ENCODE data around the gene PARP15.

The PARP15 gene

DNA sequence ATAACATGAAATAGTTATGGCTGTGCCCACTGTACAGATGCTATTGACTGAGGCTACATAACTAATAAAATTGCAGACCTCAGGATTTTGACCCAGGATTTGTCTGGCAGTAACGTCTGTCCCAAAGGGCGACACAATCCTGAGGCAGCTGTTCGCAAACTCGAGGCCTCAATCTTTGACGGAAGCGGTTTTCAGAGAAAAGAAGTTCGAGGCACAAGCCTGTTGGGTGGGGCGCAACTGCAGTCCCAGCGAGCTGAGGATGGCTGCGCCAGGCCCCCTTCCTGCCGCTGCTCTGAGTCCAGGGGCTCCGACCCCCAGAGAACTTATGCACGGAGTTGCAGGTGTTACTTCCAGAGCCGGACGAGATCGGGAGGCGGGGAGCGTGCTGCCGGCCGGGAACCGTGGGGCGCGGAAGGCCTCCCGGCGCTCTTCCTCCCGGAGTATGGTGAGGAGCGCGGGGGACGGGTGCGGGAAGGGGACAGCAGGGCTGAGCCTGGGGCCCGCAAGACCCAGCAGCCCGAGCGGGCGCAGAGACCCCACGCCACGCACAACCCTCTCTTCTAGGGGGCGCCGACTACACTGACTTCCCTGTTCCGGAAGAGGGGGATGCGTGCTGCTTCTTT, at the start of gene PARP15:
Gene PARP15 (plus strand): TSS at position 242 of the 623 bp plus-strand sequence. CDS start 18 bp downstream, at position 260.
- Histone ChIP-seq H3K9ac (ENCODE audit: low read depth, low read length) (peak within 1 kb of the TSS; percentile 44; the same call in 1 of the 2 replicates), H3K36me3 (ENCODE audit: insufficient read depth, low read length) (no peaks in the 10 kb centered on the region), H3K9me3 (ENCODE audit: control insufficient read depth, insufficient read depth, low read length) (peaks cover 7% of the 10 kb centered on the region), H3K4me1 (ENCODE audit: insufficient read depth, low read length) (peaks cover 8% of the 10 kb centered on the region)

- H3K4me1 ChIP-seq (ENCODE audit: insufficient read depth, low read length) = peaks cover 8% of the 10 kb centered on the region; the same call in 1 of the 2 replicates
- H3K9ac ChIP-seq (ENCODE audit: low read depth, low read length) = no peak overlapping the region
- no peaks in the 10 kb centered on the region; the same call in 1 of the 2 replicates for H3K36me3 ChIP-seq (ENCODE audit: insufficient read depth, low read length)
- H3K9me3 ChIP-seq (ENCODE audit: control insufficient read depth, insufficient read depth, low read length) = no peaks in the 10 kb centered on the region
Measured at GRCh38 chr3:122530164-122530563, 47.3 kb upstream of the PARP15 start.

DNA sequence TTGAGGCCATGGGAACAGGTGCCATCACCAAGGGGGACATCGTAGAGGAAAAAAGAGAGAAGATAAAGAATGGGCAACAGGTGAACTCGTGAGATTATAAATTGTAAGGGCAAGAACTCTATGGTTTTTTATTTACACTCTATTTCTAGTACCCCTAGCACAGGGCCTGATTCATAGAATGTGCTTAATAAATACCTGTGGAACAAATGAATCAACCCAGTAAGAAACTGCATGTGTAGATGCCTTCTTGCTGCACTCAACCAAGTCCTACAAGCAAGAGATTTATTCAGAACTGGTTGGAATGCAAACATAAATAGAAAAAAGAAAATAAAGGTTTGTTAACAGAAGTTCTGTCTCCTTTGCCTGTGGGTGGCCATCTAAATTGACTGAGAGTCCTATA, 44.0 kb upstream of the PARP15 start:
- Histone ChIP-seq H3K4me1 (ENCODE audit: insufficient read depth, low read length) (peaks cover 34% of the 10 kb centered on the region), H3K9ac (ENCODE audit: low read depth, low read length) (no peak overlapping the region), H3K36me3 (ENCODE audit: insufficient read depth, low read length) (no peaks in the 10 kb centered on the region; the same call in 1 of the 2 replicates), H3K9me3 (ENCODE audit: control insufficient read depth, insufficient read depth, low read length) (no peaks in the 10 kb centered on the region)

DNA sequence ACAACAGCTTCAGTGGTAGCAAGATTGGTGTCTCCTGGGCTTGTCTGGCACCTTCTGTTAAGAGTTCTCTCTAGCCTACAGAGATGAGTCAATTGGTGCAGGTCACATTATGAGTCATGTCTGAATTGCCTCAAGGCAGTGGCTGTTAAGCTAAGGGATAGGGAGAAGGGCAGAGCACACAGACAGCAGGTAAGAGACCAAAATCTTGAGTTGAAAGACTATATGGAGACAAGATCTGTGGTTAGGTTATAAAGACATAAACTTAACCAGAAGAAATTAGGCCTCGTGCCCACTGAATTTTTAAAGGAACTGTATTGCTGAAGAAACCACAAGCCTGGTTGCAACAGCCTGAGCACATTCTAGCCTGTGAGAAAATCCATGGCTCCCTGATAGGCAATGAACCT, 43.5 kb upstream of the PARP15 start:
- H3K9me3 ChIP-seq (ENCODE audit: control insufficient read depth, insufficient read depth, low read length) = no peaks in the 10 kb centered on the region
- H3K9ac ChIP-seq (ENCODE audit: low read depth, low read length) = no peak overlapping the region
- H3K4me1 ChIP-seq (ENCODE audit: insufficient read depth, low read length) = peaks cover 34% of the 10 kb centered on the region
- H3K36me3 ChIP-seq (ENCODE audit: insufficient read depth, low read length) = no peaks in the 10 kb centered on the region; the same call in 1 of the 2 replicates

GRCh38 chr3:122535964-122536631, 41.4 kb upstream of the PARP15 start:
- Histone ChIP-seq H3K9me3 (ENCODE audit: control insufficient read depth, insufficient read depth, low read length) (no peaks in the 10 kb centered on the region), H3K4me1 (ENCODE audit: insufficient read depth, low read length) (peaks cover 34% of the 10 kb centered on the region), H3K36me3 (ENCODE audit: insufficient read depth, low read length) (no peaks in the 10 kb centered on the region; the same call in 1 of the 2 replicates), H3K9ac (ENCODE audit: low read depth, low read length) (0 out of 2 replicates have a peak overlapping the region, but pooled peaks have one; percentile 1)

GRCh38 chr3:122536632-122537001, 40.8 kb upstream of the PARP15 start:
- Histone ChIP-seq H3K9me3 (ENCODE audit: control insufficient read depth, insufficient read depth, low read length) (no peaks in the 10 kb centered on the region), H3K4me1 (ENCODE audit: insufficient read depth, low read length) (peaks cover 34% of the 10 kb centered on the region), H3K9ac (ENCODE audit: low read depth, low read length) (0 out of 2 replicates have a peak overlapping the region, but pooled peaks have one; percentile 1), H3K36me3 (ENCODE audit: insufficient read depth, low read length) (no peaks in the 10 kb centered on the region; the same call in 1 of the 2 replicates)

- H3K9ac ChIP-seq (ENCODE audit: low read depth, low read length) = no peak overlapping the region
- H3K9me3 ChIP-seq (ENCODE audit: control insufficient read depth, insufficient read depth, low read length) = no peaks in the 10 kb centered on the region
- peaks cover 31% of the 10 kb centered on the region for H3K4me1 ChIP-seq (ENCODE audit: insufficient read depth, low read length)
- no peaks in the 10 kb centered on the region; the same call in 1 of the 2 replicates for H3K36me3 ChIP-seq (ENCODE audit: insufficient read depth, low read length)
Measured at GRCh38 chr3:122538956-122539490, 38.4 kb upstream of the PARP15 start.

GRCh38 chr3:122546151-122546550, 31.3 kb upstream of the PARP15 start:
- Histone ChIP-seq H3K9me3 (ENCODE audit: control insufficient read depth, insufficient read depth, low read length) (no peaks in the 10 kb centered on the region), H3K36me3 (ENCODE audit: insufficient read depth, low read length) (no peaks in the 10 kb centered on the region), H3K9ac (ENCODE audit: low read depth, low read length) (no peak overlapping the region), H3K4me1 (ENCODE audit: insufficient read depth, low read length) (no peaks in the 10 kb centered on the region)

- Histone ChIP-seq H3K36me3 (ENCODE audit: insufficient read depth, low read length) (no peaks in the 10 kb centered on the region), H3K9me3 (ENCODE audit: control insufficient read depth, insufficient read depth, low read length) (no peaks in the 10 kb centered on the region), H3K4me1 (ENCODE audit: insufficient read depth, low read length) (no peaks in the 10 kb centered on the region; the same call in 1 of the 2 replicates), H3K9ac (ENCODE audit: low read depth, low read length) (no peak overlapping the region)
Measured at GRCh38 chr3:122548076-122548475, 29.4 kb upstream of the PARP15 start.

- no peak overlapping the region for H3K9ac ChIP-seq (ENCODE audit: low read depth, low read length)
- no peaks in the 10 kb centered on the region; the same call in 1 of the 2 replicates for H3K4me1 ChIP-seq (ENCODE audit: insufficient read depth, low read length)
- H3K9me3 ChIP-seq (ENCODE audit: control insufficient read depth, insufficient read depth, low read length) = no peaks in the 10 kb centered on the region
- no peaks in the 10 kb centered on the region for H3K36me3 ChIP-seq (ENCODE audit: insufficient read depth, low read length)
Measured at GRCh38 chr3:122548619-122549018, 28.8 kb upstream of the PARP15 start.

- Histone ChIP-seq H3K36me3 (ENCODE audit: insufficient read depth, low read length) (no peaks in the 10 kb centered on the region), H3K9me3 (ENCODE audit: control insufficient read depth, insufficient read depth, low read length) (no peaks in the 10 kb centered on the region), H3K9ac (ENCODE audit: low read depth, low read length) (no peak overlapping the region), H3K4me1 (ENCODE audit: insufficient read depth, low read length) (peaks cover 8% of the 10 kb centered on the region)
Measured at GRCh38 chr3:122553171-122553570, 24.3 kb upstream of the PARP15 start.

- H3K9ac ChIP-seq (ENCODE audit: low read depth, low read length) = no peak overlapping the region
- H3K36me3 ChIP-seq (ENCODE audit: insufficient read depth, low read length) = no peaks in the 10 kb centered on the region; the same call in 1 of the 2 replicates
- H3K4me1 ChIP-seq (ENCODE audit: insufficient read depth, low read length) = peaks cover 12% of the 10 kb centered on the region
- H3K9me3 ChIP-seq (ENCODE audit: control insufficient read depth, insufficient read depth, low read length) = no peaks in the 10 kb centered on the region
Measured at GRCh38 chr3:122555275-122556071, 22.0 kb upstream of the PARP15 start.

- Histone ChIP-seq H3K36me3 (ENCODE audit: insufficient read depth, low read length) (no peaks in the 10 kb centered on the region; the same call in 1 of the 2 replicates), H3K9ac (ENCODE audit: low read depth, low read length) (no peak overlapping the region), H3K4me1 (ENCODE audit: insufficient read depth, low read length) (peaks cover 12% of the 10 kb centered on the region), H3K9me3 (ENCODE audit: control insufficient read depth, insufficient read depth, low read length) (no peaks in the 10 kb centered on the region)
Measured at GRCh38 chr3:122557356-122557755, 20.1 kb upstream of the PARP15 start.

DNA sequence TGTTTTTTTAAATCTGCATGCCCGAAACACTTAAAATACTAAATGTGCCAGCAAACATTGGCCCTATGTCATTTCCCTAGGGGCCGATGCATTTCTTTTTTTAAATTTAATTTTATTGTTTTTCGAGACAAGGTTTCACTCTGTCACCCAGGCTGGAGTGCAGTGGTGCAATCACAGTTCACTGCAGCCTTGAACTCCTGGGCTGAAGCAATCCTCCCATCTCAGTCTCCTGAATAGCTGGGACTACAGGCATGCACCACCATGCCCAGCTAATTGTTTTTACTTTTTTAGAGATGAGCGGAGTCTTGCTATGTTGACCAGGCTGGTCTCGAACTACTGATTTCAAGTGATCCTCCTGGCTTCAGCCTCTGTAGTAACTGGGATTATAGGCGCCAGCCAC, 18.8 kb upstream of the PARP15 start:
- Histone ChIP-seq H3K9ac (ENCODE audit: low read depth, low read length) (no peak overlapping the region), H3K4me1 (ENCODE audit: insufficient read depth, low read length) (peaks cover 12% of the 10 kb centered on the region), H3K9me3 (ENCODE audit: control insufficient read depth, insufficient read depth, low read length) (no peaks in the 10 kb centered on the region), H3K36me3 (ENCODE audit: insufficient read depth, low read length) (no peaks in the 10 kb centered on the region; the same call in 1 of the 2 replicates)

All from ES-I3 (cell line).